Fibroblast of mammary gland (primary cell): ENCODE data around the gene SYK.

Experiments used
- DNase-seq: peaks from one replicate; pipeline ENCODE4 v3.0.0-alpha.2; 2010; ENCODE audit warnings: low read depth
- H3K4me3 ChIP-seq: 2 replicates; pipeline ENCODE4 v1.5.1; 2011; ENCODE audit warnings: low read depth, mild to moderate bottlenecking, low read length, moderate library complexity; ENCODE audit not compliant: control insufficient read depth
- TF ChIP-seq, protein P1 (sequence below): conservative IDR thresholded peaks from 2 replicates; pipeline ENCODE4 v1.5.1; 2011; ENCODE audit warnings: low read depth, low read length, inconsistent platforms; ENCODE audit not compliant: control insufficient read depth, insufficient read depth

The SYK gene

DNA sequence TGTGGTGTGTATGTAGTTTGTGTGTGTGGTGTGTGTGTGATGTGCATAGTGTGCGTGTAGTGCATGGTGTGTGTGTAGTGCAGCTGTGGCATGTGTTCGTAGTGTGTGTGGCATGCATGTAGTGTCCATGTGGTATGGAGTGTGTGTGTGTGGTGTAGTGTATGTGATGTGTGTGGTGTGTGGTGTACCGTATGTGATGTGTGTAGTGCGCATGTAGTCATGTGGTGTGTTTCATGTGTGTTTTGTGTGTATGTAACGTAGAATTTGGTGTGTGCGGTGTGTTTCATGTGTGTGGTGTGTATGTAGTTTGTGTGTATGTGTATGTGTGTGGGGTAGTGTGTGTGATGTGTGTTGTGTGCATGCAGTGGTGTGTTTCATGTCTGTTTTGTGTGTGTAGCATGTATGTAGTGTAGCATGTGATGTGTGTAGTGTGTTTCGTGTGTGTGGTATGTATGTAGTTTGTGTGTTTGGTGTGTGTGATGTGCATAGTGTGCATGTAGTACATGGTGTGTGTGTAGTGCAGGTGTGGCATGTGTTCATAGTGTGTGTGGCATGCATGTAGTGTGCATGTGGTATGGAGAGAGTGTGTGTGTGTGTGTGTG lies 40.7 kb downstream of the SYK start:
- TF ChIP-seq, protein P1, sequence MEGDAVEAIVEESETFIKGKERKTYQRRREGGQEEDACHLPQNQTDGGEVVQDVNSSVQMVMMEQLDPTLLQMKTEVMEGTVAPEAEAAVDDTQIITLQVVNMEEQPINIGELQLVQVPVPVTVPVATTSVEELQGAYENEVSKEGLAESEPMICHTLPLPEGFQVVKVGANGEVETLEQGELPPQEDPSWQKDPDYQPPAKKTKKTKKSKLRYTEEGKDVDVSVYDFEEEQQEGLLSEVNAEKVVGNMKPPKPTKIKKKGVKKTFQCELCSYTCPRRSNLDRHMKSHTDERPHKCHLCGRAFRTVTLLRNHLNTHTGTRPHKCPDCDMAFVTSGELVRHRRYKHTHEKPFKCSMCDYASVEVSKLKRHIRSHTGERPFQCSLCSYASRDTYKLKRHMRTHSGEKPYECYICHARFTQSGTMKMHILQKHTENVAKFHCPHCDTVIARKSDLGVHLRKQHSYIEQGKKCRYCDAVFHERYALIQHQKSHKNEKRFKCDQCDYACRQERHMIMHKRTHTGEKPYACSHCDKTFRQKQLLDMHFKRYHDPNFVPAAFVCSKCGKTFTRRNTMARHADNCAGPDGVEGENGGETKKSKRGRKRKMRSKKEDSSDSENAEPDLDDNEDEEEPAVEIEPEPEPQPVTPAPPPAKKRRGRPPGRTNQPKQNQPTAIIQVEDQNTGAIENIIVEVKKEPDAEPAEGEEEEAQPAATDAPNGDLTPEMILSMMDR: no peak
- no peak overlapping the region for H3K4me3 ChIP-seq
- no peak for DNase-seq

DNA sequence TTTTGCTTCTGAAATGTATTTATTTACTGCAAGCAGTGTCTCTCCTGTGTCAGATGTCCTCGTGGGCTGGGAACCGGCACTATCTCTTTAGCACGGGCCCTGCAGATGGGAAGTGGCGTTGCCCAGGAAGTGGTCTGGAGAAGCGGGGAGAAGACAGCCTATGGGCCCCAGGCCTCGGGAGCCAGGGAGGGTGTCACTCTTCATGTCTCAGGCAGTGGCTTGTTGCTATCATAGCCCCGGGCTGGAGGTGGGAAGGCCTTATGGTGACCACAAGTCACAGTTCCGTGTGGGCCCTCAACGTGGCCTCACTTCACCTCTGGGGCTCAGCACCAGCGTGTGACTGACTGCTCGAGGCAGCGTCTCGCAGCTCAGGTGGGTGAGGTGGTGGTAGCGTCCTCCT lies 41.4 kb downstream of the SYK start:
- TF ChIP-seq, protein P1: no peak
- no peak overlapping the region for H3K4me3 ChIP-seq
- no peak for DNase-seq

DNA sequence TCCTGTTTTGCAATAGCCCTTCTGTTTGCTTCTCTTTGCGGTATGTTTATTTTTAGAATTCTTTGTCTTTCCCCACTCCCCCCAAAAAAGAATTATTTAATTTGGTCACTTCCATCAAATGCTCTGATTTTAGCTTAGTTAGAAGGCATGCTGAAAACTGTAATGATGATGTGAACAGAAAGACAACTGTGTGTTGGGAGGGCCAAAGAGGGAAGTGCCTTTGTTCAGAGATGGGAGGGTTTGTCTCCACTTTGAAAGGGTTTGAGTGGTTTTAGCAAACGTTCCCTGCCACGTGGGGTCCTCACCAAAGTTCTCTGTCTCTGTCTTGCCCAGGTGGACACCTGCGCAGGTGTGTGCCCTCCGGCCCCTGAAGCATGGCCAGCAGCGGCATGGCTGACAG lies 41.9 kb downstream of the SYK start:
- H3K4me3 ChIP-seq: no peak overlapping the region
- TF ChIP-seq, protein P1: no peak
- no peak for DNase-seq

DNA sequence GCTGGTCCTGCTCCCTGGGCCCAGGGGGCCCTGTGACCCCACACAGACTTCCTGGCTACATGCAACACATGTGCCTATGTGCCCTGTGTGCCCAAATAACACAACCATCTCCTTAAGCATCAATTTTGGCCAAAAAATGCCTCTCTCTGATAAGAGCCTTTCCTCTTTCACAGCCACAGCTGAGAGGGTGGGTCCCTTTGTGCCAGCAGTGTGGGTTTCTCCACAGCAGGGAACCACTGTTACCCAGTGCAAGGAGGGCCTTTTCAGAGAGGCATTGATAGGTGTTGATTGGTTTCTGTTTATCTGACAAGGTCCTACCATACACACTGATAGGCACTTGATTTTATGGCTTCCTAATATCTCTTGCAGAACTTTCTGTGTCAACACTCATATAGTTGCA lies 42.7 kb downstream of the SYK start:
- TF ChIP-seq, protein P1: no peak
- H3K4me3 ChIP-seq: no peak overlapping the region
- DNase-seq: no peak

DNA sequence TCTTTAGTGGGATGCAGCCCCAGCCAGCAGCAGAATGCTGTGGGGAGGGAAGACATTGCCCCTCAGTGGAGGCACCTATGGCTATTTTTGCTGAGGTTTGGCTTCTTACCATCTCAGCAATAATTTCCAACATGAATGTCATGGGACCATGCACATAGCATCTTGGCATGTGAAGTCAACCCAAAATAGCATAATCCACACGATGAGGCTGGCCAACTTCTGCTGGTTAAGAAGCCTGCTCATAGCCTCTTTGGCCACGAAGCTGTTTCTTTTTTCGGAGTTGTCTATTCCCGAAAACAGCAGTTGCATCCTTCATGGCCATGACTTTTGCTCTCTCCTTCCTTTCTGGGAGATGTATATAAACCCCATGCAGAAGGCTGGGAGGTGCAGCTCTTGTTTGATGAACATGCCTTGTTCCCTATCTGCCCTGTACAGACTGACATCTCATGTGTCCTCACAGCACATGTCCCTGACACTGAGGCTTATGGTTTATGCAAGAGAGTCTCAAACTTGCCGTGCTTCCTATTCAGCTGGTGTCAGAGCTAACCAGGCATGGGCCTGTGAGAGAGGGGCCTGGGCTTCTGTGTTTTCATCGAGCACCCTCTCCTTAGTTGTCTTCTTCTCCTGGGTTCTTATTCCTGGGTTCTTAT lies 45.3 kb downstream of the SYK start:
- H3K4me3 ChIP-seq: no peak overlapping the region
- TF ChIP-seq, protein P1: no peak

DNA sequence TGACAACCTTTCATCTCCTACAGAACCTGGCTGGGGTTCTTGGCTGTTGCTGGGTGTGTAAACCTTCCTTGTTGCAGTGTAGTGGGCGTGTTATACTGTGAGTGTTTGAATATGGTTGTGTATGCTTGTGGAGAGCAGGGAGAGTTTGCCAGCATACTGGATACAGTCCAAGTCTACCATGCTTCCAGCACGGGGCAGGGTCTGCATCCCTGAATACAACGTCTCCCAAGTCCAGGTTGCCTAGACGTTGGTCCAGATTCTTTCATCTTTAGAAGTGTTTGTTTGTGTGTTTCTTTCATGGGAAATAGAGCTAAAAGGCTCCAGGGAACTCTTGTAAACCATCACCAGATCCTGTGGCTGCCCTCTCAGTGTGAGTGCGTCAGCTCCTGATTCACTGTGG lies 46.4 kb downstream of the SYK start:
- TF ChIP-seq, protein P1: no peak
- DNase-seq: no peak
- no peak overlapping the region for H3K4me3 ChIP-seq

More for the DNA sequence above, 45.3 kb downstream of the SYK start:
- DNase-seq: no peak
